Neural cell (in vitro differentiated cells): ENCODE results near the gene C22orf31. TPM values are rescaled to one million over a fixed set of nuclear protein-coding genes. Genes with fewer than 3 reads are reported as not detected.

Experiments used
- H2AFZ ChIP-seq: fragments of 200-600, 300-800 bp; sonication (generic), shearing (Covaris generic); 2 replicates; pipeline ENCODE4 v1.6.0; 2014; ENCODE audit warnings: low read depth, mild to moderate bottlenecking, antibody characterized with exemption, low read length, moderate library complexity
- H3F3A ChIP-seq: fragments of 200-600 bp; shearing (Covaris generic); 2 replicates; pipeline ENCODE4 v1.6.1; 2016; ENCODE audit warnings: mild to moderate bottlenecking, moderate library complexity, mixed read lengths, antibody characterized with exemption, low read length; ENCODE audit not compliant: insufficient read depth, poor library complexity, severe bottlenecking
- H3K27ac ChIP-seq: fragments of 200-600, 300-800 bp; sonication (generic), shearing (Covaris generic); 2 replicates; pipeline ENCODE4 v1.5.1; 2014; ENCODE audit warnings: mild to moderate bottlenecking, low read length, moderate library complexity
- H3K27me3 ChIP-seq: fragments of 300-800, 200-600 bp; sonication (generic), shearing (Covaris generic); 2 replicates; pipeline ENCODE4 v1.6.0; 2014; ENCODE audit warnings: mild to moderate bottlenecking, low read depth, low read length, moderate library complexity; ENCODE audit not compliant: insufficient read depth
- H3K36me3 ChIP-seq: fragments of 300-800, 200-600 bp; sonication (generic), shearing (Covaris generic); 2 replicates; pipeline ENCODE4 v1.5.1; 2014; ENCODE audit warnings: mild to moderate bottlenecking, antibody characterized with exemption, low read length, moderate library complexity; ENCODE audit not compliant: insufficient read depth
- H3K4me2 ChIP-seq: fragments of 300-800, 200-600 bp; sonication (generic), shearing (Covaris generic); 2 replicates; pipeline ENCODE4 v1.6.0; 2014; ENCODE audit warnings: mild to moderate bottlenecking, low read length
- H3K4me3 ChIP-seq: fragments of 300-800, 200-600 bp; sonication (generic), shearing (Covaris generic); 2 replicates; pipeline ENCODE4 v1.5.1; 2014; ENCODE audit warnings: mild to moderate bottlenecking, low read length, moderate library complexity
- H3K79me2 ChIP-seq: fragments of 200-600 bp; shearing (Covaris generic); replicated peaks from 2 replicates; pipeline ENCODE4 v1.6.0; 2014; ENCODE audit warnings: mild to moderate bottlenecking, low read length, moderate library complexity; ENCODE audit not compliant: insufficient read depth
- H3K9ac ChIP-seq: fragments of 300-800, 200-600 bp; sonication (generic), shearing (Covaris generic); 2 replicates; pipeline ENCODE4 v1.6.1; 2016; ENCODE audit warnings: mild to moderate bottlenecking, low read length, mixed read lengths
- H3K9me2 ChIP-seq: fragments of 200-600 bp; shearing (Covaris generic); 2 replicates; pipeline ENCODE4 v1.6.1; 2016; ENCODE audit warnings: mild to moderate bottlenecking, low read length, mixed read lengths; ENCODE audit not compliant: insufficient read depth
- H3K9me3 ChIP-seq: fragments of 200-600, 300-800 bp; sonication (generic), shearing (Covaris generic); 2 replicates; pipeline ENCODE4 v1.6.1; 2016; ENCODE audit warnings: mild to moderate bottlenecking, mixed run types, low read length, moderate library complexity, mixed read lengths
- H4K20me1 ChIP-seq: fragments of 200-600 bp; shearing (Covaris generic); 2 replicates; pipeline ENCODE4 v1.6.1; 2016; ENCODE audit warnings: mild to moderate bottlenecking, mixed run types; ENCODE audit not compliant: insufficient read depth
- CTCF ChIP-seq: fragments of 450-650 bp; IDR thresholded peaks from 2 replicates; pipeline ENCODE4 v1.5.1; 2014; ENCODE audit warnings: antibody characterized with exemption, mild to moderate bottlenecking, moderate library complexity; ENCODE audit not compliant: poor library complexity, severe bottlenecking
- EP300 ChIP-seq: fragments of 450-650 bp; conservative IDR thresholded peaks from 2 replicates; pipeline ENCODE4 v1.6.1; 2014; ENCODE audit warnings: antibody characterized with exemption, mild to moderate bottlenecking, moderate library complexity; ENCODE audit not compliant: poor library complexity, severe bottlenecking
- EZH2 ChIP-seq: fragments of 200-600, 300-800 bp; shearing (Covaris generic), sonication (generic); IDR thresholded peaks from 2 replicates; pipeline ENCODE4 v1.6.1; 2014; ENCODE audit warnings: antibody characterized with exemption, low read length, borderline replicate concordance, mild to moderate bottlenecking; ENCODE audit not compliant: insufficient read depth, poor library complexity, severe bottlenecking
- MXI1 ChIP-seq: fragments of 450-650 bp; conservative IDR thresholded peaks from 2 replicates; pipeline ENCODE4 v1.6.1; 2014; ENCODE audit warnings: antibody characterized with exemption, mild to moderate bottlenecking; ENCODE audit not compliant: poor library complexity, severe bottlenecking
- POLR2AphosphoS5 ChIP-seq: IDR thresholded peaks from 2 replicates; pipeline ENCODE4 v1.6.1; 2012
- RAD21 ChIP-seq: fragments of 450-650 bp; conservative IDR thresholded peaks from 2 replicates; pipeline ENCODE4 v1.6.1; 2014; ENCODE audit warnings: antibody characterized with exemption, mild to moderate bottlenecking, moderate library complexity
- REST ChIP-seq: IDR thresholded peaks from 2 replicates; pipeline ENCODE4 v1.6.1; 2012; ENCODE audit warnings: borderline replicate concordance
- SMC3 ChIP-seq: fragments of 450-650 bp; conservative IDR thresholded peaks from 2 replicates; pipeline ENCODE4 v1.6.1; 2014; ENCODE audit warnings: antibody characterized with exemption, mild to moderate bottlenecking, moderate library complexity; ENCODE audit not compliant: poor library complexity
- TAF1 ChIP-seq: IDR thresholded peaks from 2 replicates; pipeline ENCODE4 v1.6.1; 2012; ENCODE audit warnings: low read depth
- polyA plus RNA-seq: library from polyadenylated mRNA; depleted of rRNA; stranded (reverse); fragments of >200 nt; gene quantifications from 2 replicates; pipeline ENCODE4 v1.2.3, GENCODE V29; 2014

C22orf31 gene
- polyA plus RNA-seq, 1 donor from 2014 or later, result not detected

GRCh38 chr22:29012101-29012433 is 49.6 kb downstream of the C22orf31 start:
- TF ChIP-seq POLR2AphosphoS5, result no peak
- TF ChIP-seq RAD21, result no peak
- no peak for TF ChIP-seq TAF1
- TF ChIP-seq EZH2, result no peak
- TF ChIP-seq REST, result no peak
- no peak for TF ChIP-seq SMC3
- no peak for TF ChIP-seq MXI1
- TF ChIP-seq CTCF, result no peak
- TF ChIP-seq EP300, result no peak
- no peak overlapping the region for H3K4me2 ChIP-seq

GRCh38 chr22:29011240-29012100 is 50.2 kb downstream of the C22orf31 start:
- Histone ChIP-seq H3K79me2 (no peaks in the 10 kb centered on the region), H3K36me3 (no peaks in the 10 kb centered on the region), H3K9ac (no peak overlapping the region), H3K27ac (no peak overlapping the region), H3K9me3 (no peaks in the 10 kb centered on the region), H3K9me2 (no peaks in the 10 kb centered on the region), H3F3A (no peaks in the 10 kb centered on the region), H3K4me2 (no peak overlapping the region), H2AFZ (no peak overlapping the region), H3K4me3 (no peak overlapping the region), H4K20me1 (no peaks in the 10 kb centered on the region), H3K27me3 (no peaks in the 10 kb centered on the region)
- no peak for TF ChIP-seq CTCF
- no peak for TF ChIP-seq TAF1
- TF ChIP-seq POLR2AphosphoS5, result no peak
- no peak for TF ChIP-seq EZH2
- no peak for TF ChIP-seq SMC3
- no peak for TF ChIP-seq REST
- TF ChIP-seq EP300, result no peak
- TF ChIP-seq MXI1, result no peak

More at GRCh38 chr22:29012101-29012433, 49.6 kb downstream of the C22orf31 start:
- H3F3A ChIP-seq, result no peaks in the 10 kb centered on the region
- H3K36me3 ChIP-seq, result no peaks in the 10 kb centered on the region
- H3K9me2 ChIP-seq, result no peaks in the 10 kb centered on the region
- H3K27ac ChIP-seq, result no peak overlapping the region
- no peak overlapping the region for H2AFZ ChIP-seq
- H4K20me1 ChIP-seq, result no peaks in the 10 kb centered on the region
- H3K79me2 ChIP-seq, result no peaks in the 10 kb centered on the region
- no peaks in the 10 kb centered on the region for H3K9me3 ChIP-seq
- H3K4me3 ChIP-seq, result no peak overlapping the region
- H3K9ac ChIP-seq, result no peak overlapping the region
- no peaks in the 10 kb centered on the region for H3K27me3 ChIP-seq
